ENCODE data around the gene GAMT.

Gene GAMT

GRCh38 chr19:1401138-1401888, at the start of gene GAMT:
GAMT (minus strand) TSS chr19:1401542; CDS start chr19:1401476, 66 bp downstream.
- peak; percentile 16 for TF ChIP-seq CTCF (IDR thresholded peaks at IDR 0.05; ENCODE audit: low read depth, low read length, missing control alignments)

GRCh38 chr19:1449467-1450442, 48.4 kb upstream of the GAMT start, which contains the start of gene APC2:
APC2 (plus strand) TSS chr19:1450121; CDS start chr19:1453002, 2,881 bp downstream.
- TF ChIP-seq CTCF (IDR thresholded peaks at IDR 0.05; ENCODE audit: low read depth, low read length, missing control alignments): no peak
- H3K4me3 ChIP-seq (ENCODE audit: low read depth, low read length): no peak within 1 kb of the TSS
- in situ Hi-C loops (cut with HindIII; ENCODE audit: low sequenced_read_pairs): no loop called here
- no peak for DNase-seq (ENCODE audit: low read depth)

More at GRCh38 chr19:1401138-1401888, at the start of gene GAMT:
- H3K4me3 ChIP-seq (ENCODE audit: low read depth, low read length): peak within 1 kb of the TSS; percentile 57
- in situ Hi-C loops (cut with HindIII; ENCODE audit: low sequenced_read_pairs): no loop called here
- no peak for DNase-seq (ENCODE audit: low read depth)

GRCh38 chr19:1447944-1448343, 46.6 kb upstream of the GAMT start:
- TF ChIP-seq CTCF (IDR thresholded peaks at IDR 0.05; ENCODE audit: low read depth, low read length, missing control alignments): no peak
- DNase-seq (ENCODE audit: low read depth): no peak
- H3K4me3 ChIP-seq (ENCODE audit: low read depth, low read length): no peak overlapping the region
- in situ Hi-C loops (cut with HindIII; ENCODE audit: low sequenced_read_pairs): no loop called here

GRCh38 chr19:1447504-1447903, 46.2 kb upstream of the GAMT start:
- in situ Hi-C loops (cut with HindIII; ENCODE audit: low sequenced_read_pairs): no loop called here
- no peak for TF ChIP-seq CTCF (IDR thresholded peaks at IDR 0.05; ENCODE audit: low read depth, low read length, missing control alignments)
- no peak for DNase-seq (ENCODE audit: low read depth)
- H3K4me3 ChIP-seq (ENCODE audit: low read depth, low read length): no peak overlapping the region

- DNase-seq (ENCODE audit: low read depth): no peak
- in situ Hi-C loops (cut with HindIII; ENCODE audit: low sequenced_read_pairs): no loop called here
- peak overlapping the region; percentile 29 for H3K4me3 ChIP-seq (ENCODE audit: low read depth, low read length)
- TF ChIP-seq CTCF (IDR thresholded peaks at IDR 0.05; ENCODE audit: low read depth, low read length, missing control alignments): no peak
Measured at GRCh38 chr19:1446713-1447481, 45.6 kb upstream of the GAMT start.

Data from astrocyte of the cerebellum (primary cell).